Measurements from ENCODE around the gene CPSF4L.

CPSF4L gene

DNA sequence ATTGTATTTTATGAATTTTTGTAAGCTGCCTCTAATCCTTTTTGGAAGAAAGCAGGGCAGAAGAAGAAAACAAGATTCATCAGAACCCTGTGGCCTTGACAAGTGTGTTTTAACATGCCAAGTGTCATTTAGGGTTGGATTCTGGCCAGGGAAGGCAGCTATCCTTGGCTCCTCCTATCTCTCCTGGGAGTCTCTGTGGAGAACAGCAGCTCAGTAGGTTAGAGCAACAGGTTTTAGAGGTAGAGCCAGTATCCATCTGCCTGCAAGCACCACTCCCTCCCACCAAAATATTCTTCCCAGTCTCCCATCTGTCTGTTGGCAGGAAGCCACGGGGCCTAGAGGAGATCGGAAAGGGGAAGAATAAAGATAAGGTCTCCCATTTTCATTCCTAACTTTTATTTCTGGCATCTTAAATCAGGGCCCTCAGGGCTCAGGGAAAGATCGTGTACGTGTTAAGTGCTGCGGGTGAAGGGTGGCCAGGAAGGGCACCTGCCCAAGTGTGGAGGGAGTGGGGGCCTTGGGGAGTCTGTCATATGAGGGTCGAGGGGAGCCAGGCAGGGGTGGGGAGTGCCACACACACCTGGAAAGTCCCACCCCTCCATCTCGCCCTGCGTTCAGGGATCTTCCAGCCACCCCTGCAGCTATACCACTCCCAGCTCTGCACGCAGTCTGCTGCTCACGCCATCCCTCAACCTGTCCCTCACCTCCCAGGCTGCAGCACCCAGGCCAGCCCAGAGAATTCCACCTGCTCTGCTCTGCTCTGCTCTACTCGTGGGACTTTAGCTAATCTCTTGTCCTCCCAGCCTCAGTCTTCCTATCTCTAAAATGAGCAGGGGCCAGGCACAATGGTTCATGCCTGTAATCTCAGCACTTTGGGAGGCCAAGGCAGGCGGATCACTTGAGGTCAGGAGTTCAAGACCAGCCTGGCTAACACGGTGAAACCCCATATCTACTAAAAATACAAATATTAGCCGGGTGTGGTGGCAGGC, 17.1 kb upstream of the CPSF4L start:
- peak overlapping the region; percentile 50 for H3K9ac ChIP-seq (ENCODE audit: insufficient read length, low read depth)
- TF ChIP-seq ZNF274 (IDR thresholded peaks at IDR 0.05; ENCODE audit: low read depth, low read length) (no peak), SUZ12 (IDR thresholded peaks at IDR 0.05; ENCODE audit: extremely low read depth, insufficient read depth, insufficient read length) (no peak), YY1 (IDR thresholded peaks at IDR 0.05; ENCODE audit: insufficient read depth, insufficient read length) (no peak)
- peaks cover 4% of the 10 kb centered on the region for H3K4me1 ChIP-seq (ENCODE audit: insufficient read depth, insufficient read length)
- no peaks in the 10 kb centered on the region for H3K27me3 ChIP-seq (ENCODE audit: insufficient read depth, insufficient read length)
- no peaks in the 10 kb centered on the region for H3K9me3 ChIP-seq (ENCODE audit: insufficient read depth, low read length)
- DNase-seq (ENCODE audit: low read depth, low spot score): no peak
- no peak overlapping the region for H3K4me3 ChIP-seq (ENCODE audit: insufficient read length, low read depth)
- peaks cover 18% of the 10 kb centered on the region for H3K36me3 ChIP-seq (ENCODE audit: insufficient read depth, insufficient read length, low read length)

DNA sequence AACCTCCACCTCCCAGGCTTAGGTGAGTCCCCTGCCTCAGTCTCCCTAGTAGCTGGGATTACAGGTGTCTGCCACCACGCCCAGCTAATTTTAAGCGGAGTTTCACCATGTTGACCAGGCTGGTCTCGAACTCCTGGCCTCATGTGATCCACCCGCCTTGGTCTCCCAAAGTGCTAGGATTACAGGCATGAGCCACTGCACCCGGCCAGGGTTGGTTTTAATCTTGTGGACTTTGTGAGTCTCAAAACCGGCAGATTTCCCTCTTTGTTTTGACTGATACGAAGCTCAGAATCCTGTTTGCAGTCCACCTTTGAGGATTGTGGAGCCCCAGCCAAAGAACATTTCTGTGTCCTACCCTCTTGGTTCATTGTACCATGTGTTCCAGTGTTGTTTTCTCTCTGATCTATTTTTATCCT, 16.4 kb upstream of the CPSF4L start:
- H3K9me3 ChIP-seq (ENCODE audit: insufficient read depth, low read length): no peaks in the 10 kb centered on the region
- no peak overlapping the region for H3K9ac ChIP-seq (ENCODE audit: insufficient read length, low read depth)
- TF ChIP-seq ZNF274 (IDR thresholded peaks at IDR 0.05; ENCODE audit: low read depth, low read length): no peak
- no peak for TF ChIP-seq SUZ12 (IDR thresholded peaks at IDR 0.05; ENCODE audit: extremely low read depth, insufficient read depth, insufficient read length)
- TF ChIP-seq YY1 (IDR thresholded peaks at IDR 0.05; ENCODE audit: insufficient read depth, insufficient read length): no peak
- DNase-seq (ENCODE audit: low read depth, low spot score): no peak
- no peaks in the 10 kb centered on the region for H3K27me3 ChIP-seq (ENCODE audit: insufficient read depth, insufficient read length)
- H3K4me3 ChIP-seq (ENCODE audit: insufficient read length, low read depth): no peak overlapping the region
- H3K4me1 ChIP-seq (ENCODE audit: insufficient read depth, insufficient read length): peaks cover 4% of the 10 kb centered on the region
- peaks cover 15% of the 10 kb centered on the region for H3K36me3 ChIP-seq (ENCODE audit: insufficient read depth, insufficient read length, low read length)

DNA sequence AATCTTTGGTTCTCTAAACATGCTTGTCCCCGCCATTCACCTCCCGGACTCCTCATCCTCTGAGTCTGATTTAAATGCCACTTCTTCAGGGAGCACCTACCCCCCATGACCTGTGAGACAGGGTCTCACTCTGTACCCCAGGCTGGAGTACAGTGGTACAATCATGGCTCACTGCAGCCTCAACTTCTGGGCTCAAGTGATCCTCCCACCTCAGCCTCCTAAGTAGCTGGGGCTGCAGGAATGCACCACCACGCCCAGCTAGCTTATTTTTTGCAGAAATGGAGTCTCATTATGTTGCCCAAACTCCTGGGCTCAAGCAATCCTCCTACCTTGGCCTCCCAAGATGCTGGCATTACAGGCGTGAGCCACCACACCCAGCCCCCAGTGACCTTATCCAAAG, 12.8 kb upstream of the CPSF4L start:
- Histone ChIP-seq H3K4me1 (ENCODE audit: insufficient read depth, insufficient read length) (peaks cover 6% of the 10 kb centered on the region), H3K27me3 (ENCODE audit: insufficient read depth, insufficient read length) (no peaks in the 10 kb centered on the region), H3K4me3 (ENCODE audit: insufficient read length, low read depth) (no peak overlapping the region), H3K9me3 (ENCODE audit: insufficient read depth, low read length) (peaks cover 8% of the 10 kb centered on the region; the same call in 1 of the 2 replicates), H3K9ac (ENCODE audit: insufficient read length, low read depth) (no peak overlapping the region), H3K36me3 (ENCODE audit: insufficient read depth, insufficient read length, low read length) (no peaks in the 10 kb centered on the region)
- no peak for TF ChIP-seq ZNF274 (IDR thresholded peaks at IDR 0.05; ENCODE audit: low read depth, low read length)
- no peak for TF ChIP-seq YY1 (IDR thresholded peaks at IDR 0.05; ENCODE audit: insufficient read depth, insufficient read length)
- no peak for DNase-seq (ENCODE audit: low read depth, low spot score)

DNA sequence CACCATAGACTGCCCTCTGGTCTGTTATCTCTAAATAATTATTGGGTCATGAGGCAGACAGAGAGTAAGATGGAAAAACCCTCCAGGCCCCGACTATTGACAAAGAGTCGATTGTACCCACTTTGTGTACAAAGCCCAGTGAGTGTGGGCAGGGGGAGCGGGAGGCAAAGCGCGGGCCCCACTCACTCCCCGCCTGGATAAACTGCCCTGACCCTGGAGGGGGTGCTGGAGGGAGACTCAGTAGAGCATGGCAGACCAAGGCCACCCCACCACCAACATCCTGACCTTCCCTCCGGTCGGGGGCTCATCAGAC, 11.2 kb upstream of the CPSF4L start:
- H3K4me1 ChIP-seq (ENCODE audit: insufficient read depth, insufficient read length): peaks cover 2% of the 10 kb centered on the region
- no peak overlapping the region for H3K4me3 ChIP-seq (ENCODE audit: insufficient read length, low read depth)
- H3K27me3 ChIP-seq (ENCODE audit: insufficient read depth, insufficient read length): no peaks in the 10 kb centered on the region
- H3K9me3 ChIP-seq (ENCODE audit: insufficient read depth, low read length): peaks cover 8% of the 10 kb centered on the region; the same call in 1 of the 2 replicates
- DNase-seq (ENCODE audit: low read depth, low spot score): no peak
- no peak overlapping the region for H3K9ac ChIP-seq (ENCODE audit: insufficient read length, low read depth)
- TF ChIP-seq SUZ12 (IDR thresholded peaks at IDR 0.05; ENCODE audit: extremely low read depth, insufficient read depth, insufficient read length) (no peak), YY1 (IDR thresholded peaks at IDR 0.05; ENCODE audit: insufficient read depth, insufficient read length) (no peak), ZNF274 (IDR thresholded peaks at IDR 0.05; ENCODE audit: low read depth, low read length) (no peak)
- no peaks in the 10 kb centered on the region for H3K36me3 ChIP-seq (ENCODE audit: insufficient read depth, insufficient read length, low read length)

DNA sequence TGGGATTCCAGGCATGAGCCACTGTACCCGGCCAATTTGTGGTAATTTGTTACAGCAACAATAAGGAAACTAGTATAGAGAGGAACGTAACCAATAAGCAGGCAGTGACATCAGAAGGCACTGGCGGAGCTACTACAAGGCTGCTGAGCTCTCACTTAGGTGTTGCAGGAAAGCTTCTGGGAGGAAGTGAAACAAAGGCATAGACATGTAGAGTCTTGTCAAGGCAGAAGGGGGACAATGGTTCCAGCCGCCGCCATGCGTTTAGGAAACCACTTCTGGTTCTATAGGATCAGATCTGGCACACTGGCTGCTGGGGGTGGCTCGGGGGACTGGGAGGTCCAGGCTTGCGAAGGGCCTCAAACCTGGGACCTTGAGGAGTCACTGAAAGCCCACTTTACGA, 9.4 kb upstream of the CPSF4L start:
- Histone ChIP-seq H3K4me1 (ENCODE audit: insufficient read depth, insufficient read length) (peaks cover 14% of the 10 kb centered on the region), H3K4me3 (ENCODE audit: insufficient read length, low read depth) (no peak overlapping the region), H3K9me3 (ENCODE audit: insufficient read depth, low read length) (peaks cover 8% of the 10 kb centered on the region; the same call in 1 of the 2 replicates), H3K27me3 (ENCODE audit: insufficient read depth, insufficient read length) (no peaks in the 10 kb centered on the region), H3K36me3 (ENCODE audit: insufficient read depth, insufficient read length, low read length) (no peaks in the 10 kb centered on the region), H3K9ac (ENCODE audit: insufficient read length, low read depth) (no peak overlapping the region)
- TF ChIP-seq ZNF274 (IDR thresholded peaks at IDR 0.05; ENCODE audit: low read depth, low read length) (no peak), YY1 (IDR thresholded peaks at IDR 0.05; ENCODE audit: insufficient read depth, insufficient read length) (no peak), SUZ12 (IDR thresholded peaks at IDR 0.05; ENCODE audit: extremely low read depth, insufficient read depth, insufficient read length) (no peak)
- no peak for DNase-seq (ENCODE audit: low read depth, low spot score)

DNA sequence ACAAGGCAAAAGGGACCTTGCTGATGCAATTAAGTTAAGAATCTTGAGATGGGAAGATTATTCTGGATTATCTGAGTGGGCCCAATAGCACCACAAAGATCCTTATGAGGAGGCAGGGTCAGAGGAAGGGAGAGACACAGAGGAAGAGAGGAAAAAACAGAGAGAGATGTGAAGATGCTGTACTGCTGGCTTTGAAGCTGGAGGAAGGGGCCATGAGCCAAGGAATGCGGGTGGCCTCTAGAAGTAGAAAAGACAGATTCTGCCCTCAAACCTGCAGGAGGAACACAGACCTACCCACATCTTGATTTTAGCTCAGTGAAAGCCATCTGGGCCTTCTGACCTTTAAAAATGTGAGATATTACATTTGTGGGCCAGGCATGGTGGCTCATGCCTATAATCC, 8.1 kb upstream of the CPSF4L start:
- peaks cover 14% of the 10 kb centered on the region for H3K4me1 ChIP-seq (ENCODE audit: insufficient read depth, insufficient read length)
- no peak for DNase-seq (ENCODE audit: low read depth, low spot score)
- TF ChIP-seq YY1 (IDR thresholded peaks at IDR 0.05; ENCODE audit: insufficient read depth, insufficient read length) (no peak), ZNF274 (IDR thresholded peaks at IDR 0.05; ENCODE audit: low read depth, low read length) (no peak), SUZ12 (IDR thresholded peaks at IDR 0.05; ENCODE audit: extremely low read depth, insufficient read depth, insufficient read length) (no peak)
- H3K4me3 ChIP-seq (ENCODE audit: insufficient read length, low read depth): no peak overlapping the region
- no peak overlapping the region for H3K9ac ChIP-seq (ENCODE audit: insufficient read length, low read depth)
- H3K27me3 ChIP-seq (ENCODE audit: insufficient read depth, insufficient read length): no peaks in the 10 kb centered on the region
- peaks cover 8% of the 10 kb centered on the region; the same call in 1 of the 2 replicates for H3K9me3 ChIP-seq (ENCODE audit: insufficient read depth, low read length)
- no peaks in the 10 kb centered on the region for H3K36me3 ChIP-seq (ENCODE audit: insufficient read depth, insufficient read length, low read length)

DNA sequence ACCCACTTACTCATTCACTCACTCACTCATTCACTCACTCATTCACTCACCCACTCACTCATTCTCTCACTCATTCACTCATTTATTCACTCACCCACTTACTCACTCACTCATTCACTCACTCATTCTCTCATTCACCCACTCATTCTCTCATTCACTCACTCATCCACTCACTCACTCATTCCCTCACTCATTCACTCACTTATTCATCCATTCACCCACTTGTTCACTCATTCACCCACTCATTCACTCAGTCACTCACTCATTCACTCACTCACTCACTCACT, 7.6 kb upstream of the CPSF4L start:
- Histone ChIP-seq H3K36me3 (ENCODE audit: insufficient read depth, insufficient read length, low read length) (no peaks in the 10 kb centered on the region), H3K4me1 (ENCODE audit: insufficient read depth, insufficient read length) (peaks cover 14% of the 10 kb centered on the region), H3K9ac (ENCODE audit: insufficient read length, low read depth) (no peak overlapping the region), H3K4me3 (ENCODE audit: insufficient read length, low read depth) (no peak overlapping the region), H3K9me3 (ENCODE audit: insufficient read depth, low read length) (peaks cover 8% of the 10 kb centered on the region; the same call in 1 of the 2 replicates), H3K27me3 (ENCODE audit: insufficient read depth, insufficient read length) (no peaks in the 10 kb centered on the region)
- TF ChIP-seq SUZ12 (IDR thresholded peaks at IDR 0.05; ENCODE audit: extremely low read depth, insufficient read depth, insufficient read length): no peak
- no peak for TF ChIP-seq ZNF274 (IDR thresholded peaks at IDR 0.05; ENCODE audit: low read depth, low read length)
- no peak for TF ChIP-seq YY1 (IDR thresholded peaks at IDR 0.05; ENCODE audit: insufficient read depth, insufficient read length)
- DNase-seq (ENCODE audit: low read depth, low spot score): no peak
